ENCODE results near the gene MIEF1.
"Not testable (repeated sequence)": the region's sequence is repeated elsewhere in the genome, so short reads cannot be mapped to it uniquely, and the experiment has no call there.

Gene MIEF1

GRCh38 chr22:39517470-39517869 lies 15.4 kb downstream of the MIEF1 start:
- DNase-seq: no peak

- no peak for DNase-seq
Measured at GRCh38 chr22:39518144-39518786, 16.2 kb downstream of the MIEF1 start.

GRCh38 chr22:39518996-39519680 lies 17.0 kb downstream of the MIEF1 start:
- peak; percentile 64 for DNase-seq

- peak; percentile 99 for DNase-seq
Measured at GRCh38 chr22:39519681-39520225, 17.7 kb downstream of the MIEF1 start.

GRCh38 chr22:39520226-39521105 lies 18.4 kb downstream of the MIEF1 start, which contains the start of gene ATF4:
TSS of gene ATF4 (plus strand) at chr22:39520562. CDS start at chr22:39521446, 884 bp downstream.
- DNase-seq: no peak

- peak; percentile 79 for DNase-seq
Measured at GRCh38 chr22:39521106-39521885, 19.2 kb downstream of the MIEF1 start.

GRCh38 chr22:39522091-39522490 lies 20.0 kb downstream of the MIEF1 start:
- not testable (repeated sequence) for DNase-seq

- peak; percentile 57 for DNase-seq
Measured at GRCh38 chr22:39522567-39523300, 20.6 kb downstream of the MIEF1 start.

- no peak for DNase-seq
Measured at GRCh38 chr22:39524089-39524752, 22.1 kb downstream of the MIEF1 start.

- peak; percentile 43 for DNase-seq
Measured at GRCh38 chr22:39524753-39525657, 22.9 kb downstream of the MIEF1 start.

GRCh38 chr22:39525658-39525975 lies 23.5 kb downstream of the MIEF1 start:
- no peak for DNase-seq

GRCh38 chr22:39526736-39527171 lies 24.7 kb downstream of the MIEF1 start:
- DNase-seq: peak; percentile 37

- DNase-seq: no peak
Measured at GRCh38 chr22:39527481-39527961, 25.4 kb downstream of the MIEF1 start.

- no peak for DNase-seq
Measured at GRCh38 chr22:39528080-39528661, 26.1 kb downstream of the MIEF1 start.

- peak; percentile 89 for DNase-seq
Measured at GRCh38 chr22:39528681-39529486, 26.8 kb downstream of the MIEF1 start.

GRCh38 chr22:39529487-39529851 lies 27.4 kb downstream of the MIEF1 start:
- DNase-seq: no peak

GRCh38 chr22:39530116-39530515 lies 28.0 kb downstream of the MIEF1 start:
- DNase-seq: no peak

GRCh38 chr22:39530692-39531331 lies 28.7 kb downstream of the MIEF1 start:
- peak; percentile 73 for DNase-seq

Data from hematopoietic multipotent progenitor cell treated with erythropoietin and hydrocortisone succinate and interleukin-3 and kit ligand, for 8 days (in vitro differentiated cells).